Activated T-helper 17 cell treated with anti-CD3 and anti-CD28 coated beads, Interleukin-2, amount 50 U/mL, for 72 hours (primary cell): Measurements from ENCODE around the gene TENM4. TPM values are rescaled to one million over a fixed set of nuclear protein-coding genes. Genes with fewer than 3 reads are reported as not detected.

ENCODE experiments used
- ATAC-seq: fragments of 150-1000 bp; cut with Tn5 transposase; replicated peaks from 2 replicates; pipeline ENCODE4 v1.10.0; 2021; ENCODE audit warnings: mild to moderate bottlenecking, moderate library complexity
- H3K27ac Mint-ChIP-seq: one replicate; pipeline ENCODE4 v1.8.0; 2022; ENCODE audit warnings: mixed read lengths
- H3K27me3 Mint-ChIP-seq: one replicate; pipeline ENCODE4 v1.8.0; 2022; ENCODE audit warnings: mixed read lengths
- H3K36me3 Mint-ChIP-seq: one replicate; pipeline ENCODE4 v1.8.0; 2022; ENCODE audit warnings: low read depth, mild to moderate bottlenecking, mixed read lengths
- H3K4me1 Mint-ChIP-seq: one replicate; pipeline ENCODE4 v1.8.0; 2022; ENCODE audit warnings: mixed read lengths
- H3K4me3 Mint-ChIP-seq: one replicate; pipeline ENCODE4 v1.8.0; 2022; ENCODE audit warnings: mild to moderate bottlenecking, mixed read lengths
- H3K9me3 Mint-ChIP-seq: one replicate; pipeline ENCODE4 v1.8.0; 2022; ENCODE audit warnings: mixed read lengths
- total RNA-seq, 2 donors: library from RNA; stranded (reverse); gene quantifications; one replicate each; pipeline ENCODE4 v1.2.3, GENCODE V29; 2022

TENM4 gene
- total RNA-seq, 2 donors from 2014 or later: 0.15 TPM; not detected in 1

DNA sequence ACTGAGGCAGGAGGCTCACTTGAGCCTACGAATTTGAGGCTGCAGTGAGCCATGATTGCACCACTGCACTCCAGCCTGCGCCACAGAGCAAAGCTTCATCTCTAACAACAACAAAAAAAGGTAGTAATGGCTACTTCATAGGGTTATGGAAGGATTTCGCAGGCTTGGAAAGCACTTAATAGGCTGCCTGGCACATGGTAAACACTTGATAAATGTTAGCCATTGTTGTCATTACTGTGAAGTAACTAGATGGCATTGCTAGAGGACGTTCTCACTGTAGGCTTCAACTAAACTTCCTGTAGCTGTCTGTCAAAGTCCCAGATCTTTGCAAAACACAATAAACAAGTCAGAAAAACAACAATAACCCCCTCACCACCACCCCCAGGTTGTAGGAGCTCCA is 508.9 kb downstream of the TENM4 start:
- Mint-ChIP-seq H3K4me1 (no peaks in the 10 kb centered on the region), H3K4me3 (no peak overlapping the region), H3K27me3 (no peaks in the 10 kb centered on the region), H3K9me3 (no peaks in the 10 kb centered on the region), H3K36me3 (no peaks in the 10 kb centered on the region), H3K27ac (no peak overlapping the region)
- ATAC-seq: no peak

DNA sequence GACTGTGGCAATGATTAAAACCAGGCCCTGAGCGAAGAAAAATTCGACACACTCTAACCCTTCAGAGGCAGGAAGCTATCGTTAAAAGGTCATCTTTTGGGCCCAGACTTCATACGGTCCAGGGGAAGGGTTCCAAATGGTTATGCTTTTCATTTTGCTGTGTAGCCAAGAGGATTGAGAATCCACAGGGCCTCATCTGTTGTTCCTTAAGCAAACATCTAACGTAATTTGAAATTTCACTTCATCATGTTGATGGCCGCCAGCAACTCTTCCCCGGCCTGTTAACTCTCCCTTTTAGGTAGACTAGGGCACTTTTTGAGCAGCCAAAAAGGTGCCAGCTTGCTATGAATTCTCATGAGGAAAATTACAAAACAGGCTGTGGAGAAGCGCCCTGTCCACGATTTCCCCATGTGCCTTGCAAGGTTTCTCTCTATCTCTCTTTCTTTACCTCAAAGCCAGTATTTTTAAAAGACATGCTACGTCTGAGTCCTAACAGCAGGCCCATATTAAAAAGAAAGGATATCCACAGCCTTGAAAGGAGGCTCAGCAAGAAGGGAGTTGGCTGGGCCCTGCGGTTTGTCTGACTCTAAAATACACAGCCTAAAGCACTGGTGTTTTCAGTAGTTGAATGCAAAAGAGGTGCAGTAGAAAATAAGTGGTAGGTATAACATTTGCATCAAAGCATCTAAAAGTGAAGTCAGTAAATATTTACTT is 509.9 kb downstream of the TENM4 start:
- Mint-ChIP-seq H3K4me3 (no peak overlapping the region), H3K4me1 (no peaks in the 10 kb centered on the region), H3K9me3 (no peaks in the 10 kb centered on the region), H3K27me3 (no peaks in the 10 kb centered on the region), H3K36me3 (no peaks in the 10 kb centered on the region), H3K27ac (no peak overlapping the region)
- ATAC-seq: no peak

- Mint-ChIP-seq H3K27ac (no peak overlapping the region), H3K4me1 (no peaks in the 10 kb centered on the region), H3K27me3 (peaks cover 3% of the 10 kb centered on the region), H3K4me3 (no peak overlapping the region), H3K36me3 (no peaks in the 10 kb centered on the region), H3K9me3 (no peaks in the 10 kb centered on the region)
- no peak for ATAC-seq
Observed at GRCh38 chr11:78929906-78930220, 511.0 kb downstream of the TENM4 start.

DNA sequence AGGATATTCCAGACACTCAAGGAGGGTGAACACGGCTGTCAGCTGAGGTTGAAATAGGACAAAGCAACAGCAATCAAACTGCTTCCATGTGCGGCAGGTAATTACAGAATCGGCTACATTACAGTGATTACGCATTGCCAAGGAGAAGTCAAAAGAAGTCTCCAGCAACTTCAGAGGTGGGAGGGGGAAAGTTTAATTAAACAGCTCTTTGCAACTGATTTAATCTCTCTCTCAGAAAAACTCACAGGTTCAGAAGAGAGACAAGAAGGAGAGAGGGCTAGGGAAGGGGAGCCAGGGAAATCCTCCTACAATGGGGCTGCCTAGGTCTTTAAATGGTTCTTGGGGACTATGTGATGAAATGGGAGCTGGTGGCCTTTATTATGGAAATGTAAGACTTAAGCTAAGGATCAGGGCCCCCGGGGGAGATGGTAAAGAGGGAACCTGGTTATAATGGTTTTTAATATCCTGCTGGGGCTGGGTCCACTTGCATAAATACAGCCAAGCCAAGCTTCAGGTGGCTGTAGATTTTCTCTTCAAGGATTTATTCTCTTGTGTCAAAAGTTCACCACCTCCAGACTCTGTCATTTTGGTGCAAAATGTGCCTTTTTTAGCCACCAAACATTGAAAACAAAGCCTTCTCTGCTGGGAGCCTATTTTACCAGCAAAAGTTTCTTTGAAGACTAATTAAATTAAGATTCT is 511.5 kb downstream of the TENM4 start:
- H3K4me3 Mint-ChIP-seq: no peak overlapping the region
- ATAC-seq: no peak
- H3K4me1 Mint-ChIP-seq: no peaks in the 10 kb centered on the region
- H3K36me3 Mint-ChIP-seq: no peaks in the 10 kb centered on the region
- H3K9me3 Mint-ChIP-seq: no peaks in the 10 kb centered on the region
- H3K27ac Mint-ChIP-seq: no peak overlapping the region
- H3K27me3 Mint-ChIP-seq: peaks cover 4% of the 10 kb centered on the region

GRCh38 chr11:78927511-78927910 is 513.3 kb downstream of the TENM4 start:
- Mint-ChIP-seq H3K4me1 (no peaks in the 10 kb centered on the region), H3K27ac (no peak overlapping the region), H3K4me3 (no peak overlapping the region), H3K36me3 (no peaks in the 10 kb centered on the region), H3K27me3 (peaks cover 4% of the 10 kb centered on the region), H3K9me3 (no peaks in the 10 kb centered on the region)
- no peak for ATAC-seq

DNA sequence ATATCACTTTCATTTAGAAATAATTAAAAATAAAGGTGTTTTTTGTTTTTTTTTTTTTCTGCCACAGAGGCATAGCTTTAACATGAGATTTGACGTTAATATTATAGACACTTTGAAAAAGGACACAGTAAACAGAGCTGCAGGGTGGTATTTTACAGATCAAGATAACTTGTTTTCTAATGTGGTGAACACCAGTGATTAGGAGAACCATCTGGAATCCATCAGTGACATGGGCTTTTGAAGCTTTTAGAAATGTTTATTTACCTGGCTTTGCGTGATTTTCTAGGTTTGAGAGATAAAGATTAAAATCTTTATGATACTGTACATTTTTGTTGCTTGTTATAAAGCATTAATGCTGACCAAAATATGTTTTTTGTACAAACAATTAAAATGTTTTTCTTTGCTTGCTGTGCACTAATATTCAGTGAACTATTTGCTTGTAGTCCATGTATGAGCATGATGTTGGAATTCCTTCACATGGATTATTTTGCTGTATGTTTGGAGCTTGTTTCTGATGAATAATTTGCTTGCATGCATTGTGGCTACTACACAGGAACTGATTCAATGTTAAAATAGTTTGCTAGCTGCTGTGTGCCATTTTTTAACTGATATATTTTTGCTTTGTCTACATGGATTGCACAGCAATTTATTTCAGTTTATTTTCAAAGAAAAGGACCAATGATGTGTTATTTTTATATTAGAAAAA is 514.0 kb downstream of the TENM4 start:
- Mint-ChIP-seq H3K27me3 (peaks cover 4% of the 10 kb centered on the region), H3K36me3 (no peaks in the 10 kb centered on the region), H3K4me1 (no peaks in the 10 kb centered on the region), H3K27ac (no peak overlapping the region), H3K9me3 (no peaks in the 10 kb centered on the region), H3K4me3 (no peak overlapping the region)
- no peak for ATAC-seq

DNA sequence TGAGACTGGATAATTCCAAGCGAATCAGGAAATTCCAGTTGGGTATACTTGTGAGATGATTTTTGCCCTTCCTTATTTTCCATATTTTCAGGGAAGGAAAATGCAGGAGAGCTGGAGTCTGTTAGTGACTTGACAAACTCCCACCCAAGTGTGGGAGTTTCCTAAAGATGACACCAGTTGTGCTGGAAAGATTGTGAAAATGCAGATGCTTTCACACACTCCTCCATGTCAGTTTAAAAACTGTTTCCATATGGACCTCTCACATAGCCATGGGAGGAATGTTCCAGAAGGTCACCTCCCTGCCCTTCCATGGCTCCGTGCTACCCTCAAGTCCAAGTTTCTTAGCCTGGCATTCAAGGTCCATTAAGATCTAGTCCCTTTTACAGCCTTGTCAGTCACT is 515.4 kb downstream of the TENM4 start:
- no peaks in the 10 kb centered on the region for H3K9me3 Mint-ChIP-seq

DNA sequence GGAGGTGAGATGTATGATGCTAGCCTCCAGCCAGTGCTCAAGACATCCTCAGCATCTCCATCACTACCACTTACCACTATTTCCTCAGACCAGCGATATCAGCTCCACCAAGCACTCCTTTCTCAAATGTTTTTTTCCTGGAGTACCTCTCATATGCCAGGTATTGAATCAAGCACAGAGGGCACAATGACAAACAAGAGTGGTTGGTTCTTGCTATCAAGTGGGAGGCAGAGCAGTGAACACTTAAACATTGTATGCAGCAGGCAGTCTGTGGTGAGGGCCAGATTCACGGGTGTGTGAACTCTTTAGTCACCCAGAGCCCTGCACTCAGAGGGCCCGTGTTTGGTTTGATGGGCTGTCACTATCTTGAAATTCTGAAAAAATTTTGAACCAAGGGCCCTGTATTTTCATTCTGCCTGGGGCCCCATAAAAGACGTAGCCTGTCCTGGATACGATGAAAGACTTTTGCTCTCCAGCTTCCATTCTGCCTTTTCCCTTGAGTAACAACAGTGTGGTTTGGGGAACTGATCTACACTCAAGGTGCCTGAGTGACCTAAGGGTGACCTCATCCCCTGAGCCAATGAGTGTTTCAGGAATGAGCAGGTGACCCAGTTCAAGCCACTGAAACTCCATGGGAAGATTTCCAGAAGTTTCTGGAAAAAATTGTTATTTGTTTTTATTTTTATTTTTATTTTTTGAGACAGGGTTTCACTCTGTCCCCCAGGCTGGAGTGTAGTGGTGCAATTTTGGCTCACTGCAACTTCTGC is 517.8 kb downstream of the TENM4 start:
- H3K27ac Mint-ChIP-seq: no peak overlapping the region
- no peaks in the 10 kb centered on the region for H3K36me3 Mint-ChIP-seq
- no peak for ATAC-seq
- H3K4me1 Mint-ChIP-seq: no peaks in the 10 kb centered on the region
- peaks cover 8% of the 10 kb centered on the region for H3K27me3 Mint-ChIP-seq
- no peaks in the 10 kb centered on the region for H3K9me3 Mint-ChIP-seq
- no peak overlapping the region for H3K4me3 Mint-ChIP-seq

More for the DNA sequence above, 515.4 kb downstream of the TENM4 start:
- Mint-ChIP-seq H3K27ac (no peak overlapping the region), H3K4me1 (no peaks in the 10 kb centered on the region), H3K27me3 (peaks cover 8% of the 10 kb centered on the region), H3K36me3 (no peaks in the 10 kb centered on the region), H3K4me3 (no peak overlapping the region)
- no peak for ATAC-seq

DNA sequence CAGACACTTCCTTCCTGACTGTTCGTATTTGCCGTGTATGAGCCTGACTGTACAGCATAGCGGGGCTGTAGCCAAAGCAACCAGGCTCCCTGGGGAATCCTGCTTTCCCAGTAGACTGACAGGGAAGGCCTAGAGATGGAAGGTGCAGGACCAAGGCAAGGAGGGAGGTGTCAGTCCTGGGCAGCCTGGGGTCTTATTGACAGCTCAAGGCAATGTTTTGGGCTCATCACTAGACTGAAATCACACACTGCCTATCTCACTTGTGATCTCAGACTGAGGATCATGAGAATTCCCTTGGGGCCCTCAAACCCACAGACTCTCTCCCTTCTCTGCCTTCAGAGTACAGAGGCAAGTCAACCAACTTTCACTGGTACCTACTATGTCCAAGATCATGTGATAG is 519.3 kb downstream of the TENM4 start:
- Mint-ChIP-seq H3K36me3 (no peaks in the 10 kb centered on the region), H3K27me3 (peaks cover 8% of the 10 kb centered on the region), H3K4me1 (no peaks in the 10 kb centered on the region), H3K4me3 (no peak overlapping the region), H3K9me3 (no peaks in the 10 kb centered on the region), H3K27ac (no peak overlapping the region)
- ATAC-seq: no peak

DNA sequence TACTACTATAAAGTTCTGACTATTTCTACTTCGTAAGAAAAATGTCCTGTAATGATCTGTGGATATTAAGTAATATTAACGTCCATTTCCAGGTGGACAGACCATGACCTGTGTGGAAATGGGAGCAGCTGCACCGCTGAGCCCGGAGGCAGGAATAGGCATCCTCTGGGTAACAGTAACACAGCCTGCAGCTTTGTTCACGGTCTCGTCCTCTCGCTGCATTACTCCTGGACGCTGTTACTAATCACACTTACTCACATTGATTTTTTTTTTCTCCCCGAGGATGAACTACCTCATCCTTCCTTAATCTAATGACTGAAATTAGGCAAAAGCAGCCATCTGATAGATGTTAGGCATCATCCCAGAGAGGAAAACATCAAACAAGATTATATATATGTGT is 520.5 kb downstream of the TENM4 start:
- H3K9me3 Mint-ChIP-seq: no peaks in the 10 kb centered on the region
- ATAC-seq: no peak
- H3K4me3 Mint-ChIP-seq: no peak overlapping the region
- H3K27me3 Mint-ChIP-seq: peaks cover 8% of the 10 kb centered on the region
- H3K36me3 Mint-ChIP-seq: no peaks in the 10 kb centered on the region
- H3K4me1 Mint-ChIP-seq: no peaks in the 10 kb centered on the region
- H3K27ac Mint-ChIP-seq: no peak overlapping the region

- Mint-ChIP-seq H3K4me1 (no peaks in the 10 kb centered on the region), H3K27me3 (peaks cover 9% of the 10 kb centered on the region), H3K9me3 (no peaks in the 10 kb centered on the region), H3K4me3 (no peak overlapping the region), H3K36me3 (no peaks in the 10 kb centered on the region), H3K27ac (no peak overlapping the region)
- no peak for ATAC-seq
Observed at GRCh38 chr11:78916759-78917158, 524.1 kb downstream of the TENM4 start.

GRCh38 chr11:78914503-78914902 is 526.3 kb downstream of the TENM4 start:
- no peaks in the 10 kb centered on the region for H3K36me3 Mint-ChIP-seq
- H3K4me3 Mint-ChIP-seq: no peak overlapping the region
- H3K27me3 Mint-ChIP-seq: peaks cover 7% of the 10 kb centered on the region
- H3K27ac Mint-ChIP-seq: no peak overlapping the region
- no peak for ATAC-seq
- H3K4me1 Mint-ChIP-seq: no peaks in the 10 kb centered on the region
- H3K9me3 Mint-ChIP-seq: no peaks in the 10 kb centered on the region

DNA sequence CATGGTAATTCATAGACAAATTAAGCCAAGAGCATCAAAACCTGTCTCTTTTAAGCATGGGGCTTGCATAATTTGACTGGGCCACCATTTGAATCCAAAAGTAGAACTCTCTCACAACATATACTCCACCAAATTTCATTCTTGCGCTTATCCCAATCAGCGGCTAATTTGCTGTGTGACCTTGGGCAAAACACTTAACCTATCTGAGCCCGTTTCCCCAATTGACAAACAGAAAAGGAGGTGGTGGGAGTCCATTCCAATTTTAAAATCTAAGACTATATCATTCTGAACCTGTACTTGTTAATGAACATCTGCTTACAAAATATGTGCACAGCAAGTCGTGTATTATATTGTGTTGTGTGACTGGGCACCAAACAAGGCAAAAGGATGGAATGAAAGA is 528.1 kb downstream of the TENM4 start:
- peaks cover 7% of the 10 kb centered on the region for H3K27me3 Mint-ChIP-seq
- H3K27ac Mint-ChIP-seq: no peak overlapping the region
- ATAC-seq: no peak
- H3K4me1 Mint-ChIP-seq: no peaks in the 10 kb centered on the region
- no peaks in the 10 kb centered on the region for H3K36me3 Mint-ChIP-seq
- H3K9me3 Mint-ChIP-seq: no peaks in the 10 kb centered on the region
- no peak overlapping the region for H3K4me3 Mint-ChIP-seq

DNA sequence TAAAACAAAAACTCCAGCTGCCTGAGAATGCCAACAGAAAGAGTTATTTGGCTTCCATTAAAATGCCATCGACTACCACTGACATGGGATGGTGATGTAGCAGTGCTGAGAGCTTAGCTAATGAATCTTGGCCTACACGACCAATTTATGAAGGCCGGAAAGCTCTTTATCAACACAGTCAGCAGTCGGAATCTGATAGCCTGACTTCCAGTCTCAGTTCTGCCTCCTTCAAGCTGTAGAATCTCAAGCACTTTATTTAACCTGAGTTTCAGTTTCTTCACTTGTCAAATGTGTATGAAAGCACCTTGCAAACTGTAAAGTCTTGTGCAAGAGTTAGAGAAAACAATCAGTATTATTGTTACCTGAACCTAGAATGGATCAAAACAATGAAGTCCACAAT is 530.5 kb downstream of the TENM4 start:
- no peaks in the 10 kb centered on the region for H3K4me1 Mint-ChIP-seq
- H3K27ac Mint-ChIP-seq: no peak overlapping the region
- no peak for ATAC-seq
- peaks cover 7% of the 10 kb centered on the region for H3K27me3 Mint-ChIP-seq
- no peaks in the 10 kb centered on the region for H3K36me3 Mint-ChIP-seq
- H3K4me3 Mint-ChIP-seq: no peak overlapping the region
- H3K9me3 Mint-ChIP-seq: no peaks in the 10 kb centered on the region
